K562 (cell line): ENCODE results near the gene INTS6. TPM values are rescaled to one million over a fixed set of nuclear protein-coding genes. Genes with fewer than 3 reads are reported as not detected.

Source experiments
- ATAC-seq: fragments of 200-7000 bp; cut with Tn5 transposase; 3 replicates; pipeline ENCODE4 v1.9.1; 2020; ENCODE audit warnings: moderate library complexity
- BruUV-seq: library from RNA; stranded (reverse); fragments of 400-500 nt; replicated peaks from 2 replicates; lab custom pipeline; 2021; lab: Mats Ljungman, UMichigan
- CTCF ChIA-PET: fragments of 300-600 bp; formaldehyde crosslinking; extraction: SDS; loops from one replicate; lab custom pipeline; 2021; ENCODE audit warnings: low intra/inter-chr PET ratio; lab: Yijun Ruan, JAX
- POLR2A ChIA-PET: fragments of 300-600, 350-650 bp; sonication (Branson Sonifier 250); formaldehyde crosslinking; extraction: SDS; loops from one replicate; lab custom pipeline; 2021; ENCODE audit warnings: antibody characterized with exemption, inconsistent platforms; lab: Yijun Ruan, JAX
- DNase-seq, 4 experiments: peaks; one replicate each; pipeline versions ENCODE4 v3.0.0 to v3.0.0-alpha.2; 2011 to 2018; ENCODE audit warnings: low spot score in 3 of 4, mixed read lengths in 3 of 4; ENCODE audit errors: extremely low read depth in 1 of 4
- FAIRE-seq: peaks from 2 replicates; lab custom pipeline; 2011; peaks lifted over from hg19 to GRCh38; lab: Jason Lieb, UNC
- H2AFZ ChIP-seq: 2 replicates; pipeline ENCODE4 v1.6.0; 2011; ENCODE audit warnings: low read depth, low read length, control low read depth, inconsistent platforms
- H3K27ac ChIP-seq: fragments of 200-600 bp; 3 replicates; pipeline ENCODE4 v1.8.0; 2011; ENCODE audit warnings: low read depth, mild to moderate bottlenecking, control low read depth, inconsistent platforms, low read length, moderate library complexity, mixed read lengths; ENCODE audit errors: extremely low read depth
- H3K27me3 ChIP-seq, 2 experiments: fragments of 300-600 bp in 1 of 2; 2 replicates in 1 of 2; 3 replicates in 1 of 2; pipeline versions ENCODE4 v1.6.0 to v1.8.0; 2011; ENCODE audit warnings: inconsistent platforms in 2 of 2, low read length in 2 of 2, mild to moderate bottlenecking in 1 of 2, mixed read lengths in 1 of 2, moderate library complexity in 1 of 2; ENCODE audit not compliant: control insufficient read depth in 2 of 2, insufficient read depth in 2 of 2
- H3K36me3 ChIP-seq: fragments of 300-600 bp; 3 replicates; pipeline ENCODE4 v1.8.0; 2011; ENCODE audit warnings: mild to moderate bottlenecking, low read length, inconsistent platforms; ENCODE audit not compliant: control insufficient read depth, insufficient read depth
- H3K4me1 ChIP-seq, 2 experiments: fragments of 200-600 bp in 1 of 2; replicated peaks in 1 of 2; 2 replicates in 1 of 2; 3 replicates in 1 of 2; pipeline versions ENCODE4 v1.5.1 to v1.8.0; 2011; ENCODE audit warnings: inconsistent platforms in 2 of 2, low read length in 2 of 2, mild to moderate bottlenecking in 1 of 2, mixed read lengths in 1 of 2, moderate library complexity in 1 of 2; ENCODE audit not compliant: control insufficient read depth in 2 of 2, insufficient read depth in 2 of 2
- H3K4me2 ChIP-seq: 2 replicates; pipeline ENCODE4 v1.6.1; 2011; ENCODE audit warnings: low read length, control low read depth, inconsistent platforms, mixed read lengths; ENCODE audit not compliant: insufficient read depth
- H3K4me3 ChIP-seq: fragments of 200-600 bp; sonication (generic), shearing (Covaris generic); 2 replicates; pipeline ENCODE4 v1.5.1; 2016; ENCODE audit warnings: control low read depth, inconsistent platforms
- H3K79me2 ChIP-seq: fragments of 200-600 bp; 3 replicates; pipeline ENCODE4 v1.8.0; 2011; ENCODE audit warnings: low read length, inconsistent platforms; ENCODE audit not compliant: control insufficient read depth, insufficient read depth
- H3K9ac ChIP-seq, 2 experiments: 2 replicates each; pipeline versions ENCODE4 v1.6.0 to v1.6.1; 2011; ENCODE audit warnings: low read depth in 2 of 2, low read length in 2 of 2, control low read depth in 1 of 2, inconsistent platforms in 1 of 2, mild to moderate bottlenecking in 1 of 2, mixed read lengths in 1 of 2; ENCODE audit not compliant: insufficient read depth in 1 of 2
- H3K9me1 ChIP-seq: one replicate; pipeline ENCODE4 v1.6.0; 2011; ENCODE audit warnings: inconsistent platforms, mild to moderate bottlenecking, low read length, moderate library complexity; ENCODE audit not compliant: control insufficient read depth, insufficient read depth
- H3K9me3 ChIP-seq: replicated peaks from 2 replicates; pipeline ENCODE4 v1.5.1; 2011; ENCODE audit warnings: low read depth, low read length, inconsistent platforms; ENCODE audit not compliant: control insufficient read depth, insufficient read depth
- H4K20me1 ChIP-seq: replicated peaks from 2 replicates; pipeline ENCODE4 v1.6.1; 2011; ENCODE audit warnings: low read length, inconsistent platforms, mixed read lengths; ENCODE audit not compliant: control insufficient read depth, insufficient read depth
- ADNP ChIP-seq: fragments of 200-800 bp; sonication (Bioruptor generic); IDR thresholded peaks from 2 replicates; pipeline ENCODE4 v1.6.1; 2016; ENCODE audit warnings: missing genetic modification characterization, missing compliant biosample characterization
- BCOR ChIP-seq: fragments of 450-650 bp; IDR thresholded peaks from 2 replicates; pipeline ENCODE4 v1.6.1; 2016
- EP300 ChIP-seq: IDR thresholded peaks from 2 replicates; pipeline ENCODE4 v1.6.1; 2012; ENCODE audit warnings: low read length, improper control_type of control experiment
- PCBP1 ChIP-seq: fragments of 200-400 bp; formaldehyde crosslinking; IDR thresholded peaks from 2 replicates; pipeline ENCODE4 v1.6.1; 2018; ENCODE audit warnings: mild to moderate bottlenecking, low read depth, low read length; ENCODE audit not compliant: poor library complexity, severe bottlenecking
- RBM25 ChIP-seq: fragments of 200-400 bp; formaldehyde crosslinking; IDR thresholded peaks from 2 replicates; pipeline ENCODE4 v1.6.1; 2018; ENCODE audit warnings: low read length, low read depth, moderate library complexity; ENCODE audit not compliant: severe bottlenecking
- RBM34 ChIP-seq: fragments of 200-400 bp; formaldehyde crosslinking; IDR thresholded peaks from 2 replicates; pipeline ENCODE4 v1.6.1; 2018; ENCODE audit warnings: low read length, borderline replicate concordance; ENCODE audit not compliant: insufficient read depth
- ZBTB1 ChIP-seq: sonication (generic); formaldehyde crosslinking; IDR thresholded peaks from 2 replicates; pipeline ENCODE4 v1.8.1; 2023; ENCODE audit warnings: missing genetic modification reagents, low read depth, mild to moderate bottlenecking, borderline replicate concordance
- ZBTB12 ChIP-seq: fragments of 250-450 bp; sonication (Bioruptor Pico); IDR thresholded peaks from 2 replicates; pipeline ENCODE4 v1.4.0; 2020
- ZNF586 ChIP-seq: fragments of 450-650 bp; formaldehyde crosslinking; conservative IDR thresholded peaks from 2 replicates; pipeline ENCODE4 v1.4.0; 2020; ENCODE audit warnings: mild to moderate bottlenecking, moderate library complexity
- WGBS: fragments of 100-300 bp; shearing (Covaris generic); methylation state at CpG from one replicate; pipeline ENCODE4 v1.1.6; 2016; ENCODE audit warnings: low coverage, mixed read lengths; ENCODE audit not compliant: insufficient coverage; ENCODE audit errors: missing lambda C conversion rate; 5-methylcytosine and 5-hydroxymethylcytosine counted together
- in situ Hi-C: fragments of 300-500 bp; cut with MboI; formaldehyde crosslinking; loops from 4 replicates; pipeline ENCODE4 v1.15.0; 2018; ENCODE audit warnings: inconsistent platforms, mixed read lengths
- intact Hi-C: fragments of 100-400 bp; cut with micrococcal nuclease; formaldehyde crosslinking; loops from 2 replicates; pipeline ENCODE4 v1.14.2; 2022
- polyA plus RNA-seq, 8 experiments: library from polyadenylated mRNA; depleted of rRNA in 4 of 8; stranded (reverse) in 5 of 8; unstranded in 3 of 8; fragments of >200 nt; fragmentation: Nextera tagmentation in 2 of 8; fragmentation: Illumina TruSeq in 1 of 8; extraction: Ambion mirVana in 2 of 8; extraction: Trizol in 1 of 8; gene quantifications; 2 replicates each; pipeline versions ENCODE4 v1.2.1 to v1.2.3, GENCODE V29; 2011 to 2014; ENCODE audit warnings: inconsistent platforms in 1 of 8, missing spikeins in 1 of 8
- total RNA-seq, 7 experiments: library from RNA; depleted of rRNA in 6 of 7; stranded (reverse); fragments of >200 nt in 6 of 7; fragmentation: Illumina TruSeq in 2 of 7; extraction: Trizol in 2 of 7; gene quantifications; 2 replicates each; pipeline versions ENCODE4 v1.2.1 to v1.2.3, GENCODE V29; 2011 to 2021; ENCODE audit warnings: low replicate concordance in 1 of 7
- TF ChIP-seq, protein P1 (sequence below): sonication (generic); formaldehyde crosslinking; IDR thresholded peaks from 2 replicates; pipeline ENCODE4 v1.8.1; 2023; ENCODE audit warnings: mild to moderate bottlenecking, missing genetic modification reagents

Gene INTS6
- total and polyA plus RNA-seq, 9 of the 15 experiments (the other 6 are each of a cell fraction or from before 2014, with no cell fraction given): 3.7 to 29.8 (median 16.1) TPM

DNA sequence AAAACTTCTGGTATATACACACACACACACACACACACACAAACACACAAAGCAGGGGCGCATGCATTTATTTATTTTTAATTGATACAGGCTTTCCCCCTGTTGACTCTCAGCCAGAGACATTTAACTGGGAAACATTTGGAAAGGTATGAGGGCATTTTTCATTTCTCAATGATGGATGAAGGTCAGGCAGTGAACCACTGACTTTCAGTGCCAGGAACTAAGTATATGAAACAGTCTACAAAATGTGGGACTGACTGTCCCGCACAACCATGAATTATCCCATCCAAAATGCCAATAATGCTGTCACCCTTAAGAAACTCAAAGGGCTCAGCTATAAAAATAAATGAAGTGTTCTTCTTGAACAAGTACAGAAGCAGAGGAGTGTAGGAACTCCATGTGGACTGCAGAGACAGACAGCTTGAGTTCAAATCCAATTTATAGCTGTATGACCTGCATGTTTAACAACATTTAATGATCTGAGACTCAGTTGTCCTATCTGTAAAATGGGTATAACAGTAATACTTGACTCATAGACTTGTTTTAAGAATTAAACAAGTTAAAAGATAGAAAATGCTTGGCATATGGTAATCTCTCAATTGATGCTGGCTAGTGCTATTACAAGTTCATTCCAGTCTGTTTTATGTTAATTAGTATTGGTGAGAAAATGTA, 25.0 kb upstream of the INTS6 start:
- Histone ChIP-seq H3K27ac (no peak overlapping the region), H3K9me3 (no peaks in the 10 kb centered on the region), H2AFZ (no peak overlapping the region), H3K4me1 (no peaks in the 10 kb centered on the region), H3K79me2 (no peaks in the 10 kb centered on the region), H3K9me1 (no peaks in the 10 kb centered on the region), H3K36me3 (no peaks in the 10 kb centered on the region), H3K27me3 (0 out of 5 replicates have a peak, but pooled peaks cover 0 to 5% of the 10 kb centered on the region in 2 experiments), H4K20me1 (no peaks in the 10 kb centered on the region), H3K4me3 (no peak overlapping the region), H3K4me2 (no peak overlapping the region), H3K9ac (no peak overlapping the region)
- no peak for TF ChIP-seq EP300
- TF ChIP-seq BCOR: peak; percentile 74; the same call in 1 of the 2 replicates
- peak; percentile 89 for TF ChIP-seq RBM25
- TF ChIP-seq ADNP: peak; percentile 25; the same call in 1 of the 2 replicates
- FAIRE-seq (no peak), DNase-seq (no peak), ATAC-seq (no peak)
- ChIA-PET CTCF (no interaction called here), POLR2A (interaction anchor here (0.6 to 2.0 kb wide), 3 partner anchors 10 to 195 kb away, joined by 3 to 11 read pairs (median 5); partner anchors contain the start of gene INTS6)
- in situ Hi-C loops (no loop called here), intact Hi-C loops (no loop called here)
- BruUV-seq: no TSS peak
- WGBS: 15% methylated on average over 2 of the region's 2 CpGs

GRCh38 chr13:51477149-51477548, 24.3 kb upstream of the INTS6 start:
- no peak overlapping the region for H3K9ac ChIP-seq
- H3K79me2 ChIP-seq: no peaks in the 10 kb centered on the region
- no peaks in the 10 kb centered on the region for H3K36me3 ChIP-seq
- no peak overlapping the region for H2AFZ ChIP-seq
- ATAC-seq (no peak), FAIRE-seq (no peak), DNase-seq (no peak)
- H3K4me2 ChIP-seq: no peak overlapping the region
- 0 out of 5 replicates have a peak, but pooled peaks cover 0 to 5% of the 10 kb centered on the region in 2 experiments for H3K27me3 ChIP-seq
- no peaks in the 10 kb centered on the region for H3K9me3 ChIP-seq
- ChIA-PET POLR2A (interaction anchor here (1.5 to 2.0 kb wide), 2 partner anchors 10 to 24 kb away, joined by 5 to 11 read pairs; partner anchors contain the start of gene INTS6), CTCF (no interaction called here)
- BruUV-seq: no TSS peak
- WGBS: 52% methylated on average over 3 of the region's 3 CpGs
- in situ Hi-C loops (no loop called here), intact Hi-C loops (no loop called here)
- no peaks in the 10 kb centered on the region for H4K20me1 ChIP-seq
- no peak overlapping the region for H3K4me3 ChIP-seq
- H3K27ac ChIP-seq: no peak overlapping the region
- no peaks in the 10 kb centered on the region for H3K4me1 ChIP-seq
- H3K9me1 ChIP-seq: no peaks in the 10 kb centered on the region
- TF ChIP-seq ZNF586 (CRISPR knock-in tag) (no peak), RBM34 (no peak), ZBTB12 (CRISPR knock-in tag) (no peak), ZBTB1 (CRISPR knock-in tag) (no peak), PCBP1 (no peak)
- TF ChIP-seq, protein P1, sequence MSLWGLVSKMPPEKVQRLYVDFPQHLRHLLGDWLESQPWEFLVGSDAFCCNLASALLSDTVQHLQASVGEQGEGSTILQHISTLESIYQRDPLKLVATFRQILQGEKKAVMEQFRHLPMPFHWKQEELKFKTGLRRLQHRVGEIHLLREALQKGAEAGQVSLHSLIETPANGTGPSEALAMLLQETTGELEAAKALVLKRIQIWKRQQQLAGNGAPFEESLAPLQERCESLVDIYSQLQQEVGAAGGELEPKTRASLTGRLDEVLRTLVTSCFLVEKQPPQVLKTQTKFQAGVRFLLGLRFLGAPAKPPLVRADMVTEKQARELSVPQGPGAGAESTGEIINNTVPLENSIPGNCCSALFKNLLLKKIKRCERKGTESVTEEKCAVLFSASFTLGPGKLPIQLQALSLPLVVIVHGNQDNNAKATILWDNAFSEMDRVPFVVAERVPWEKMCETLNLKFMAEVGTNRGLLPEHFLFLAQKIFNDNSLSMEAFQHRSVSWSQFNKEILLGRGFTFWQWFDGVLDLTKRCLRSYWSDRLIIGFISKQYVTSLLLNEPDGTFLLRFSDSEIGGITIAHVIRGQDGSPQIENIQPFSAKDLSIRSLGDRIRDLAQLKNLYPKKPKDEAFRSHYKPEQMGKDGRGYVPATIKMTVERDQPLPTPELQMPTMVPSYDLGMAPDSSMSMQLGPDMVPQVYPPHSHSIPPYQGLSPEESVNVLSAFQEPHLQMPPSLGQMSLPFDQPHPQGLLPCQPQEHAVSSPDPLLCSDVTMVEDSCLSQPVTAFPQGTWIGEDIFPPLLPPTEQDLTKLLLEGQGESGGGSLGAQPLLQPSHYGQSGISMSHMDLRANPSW: no peak
